Measurements from ENCODE around the gene PBX1. TPM values are rescaled to one million over a fixed set of nuclear protein-coding genes. Genes with fewer than 3 reads are reported as not detected.
A peak's percentile ranks its signal among the peaks of the same experiment; 100 is the strongest.

The PBX1 gene
- total RNA-seq, 4 donors from 2014 or later = 15.2 to 48.6 (median 23.5) TPM

DNA sequence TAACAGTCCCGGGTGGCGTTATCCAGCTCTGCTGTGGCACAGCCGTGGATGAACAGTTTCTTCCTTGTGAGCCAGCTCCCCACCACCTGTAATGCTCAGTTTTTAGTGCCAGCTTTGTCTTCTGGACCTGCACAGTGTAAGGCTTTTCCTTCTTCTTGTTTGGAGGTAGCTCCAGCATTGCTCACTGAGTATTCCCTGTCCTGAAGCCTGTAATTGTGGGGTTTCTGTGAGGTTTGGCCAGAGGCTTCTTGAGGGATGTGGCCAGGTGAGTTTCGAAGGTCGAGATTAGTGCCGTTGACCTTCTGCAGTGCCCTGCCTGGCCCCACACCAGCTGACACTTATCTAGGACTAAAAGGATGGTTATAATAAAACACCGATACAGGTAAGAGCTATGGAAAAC, 75.0 kb downstream of the PBX1 start:
- Histone ChIP-seq H3K27me3 (no peaks in the 10 kb centered on the region), H3K4me3 (no peak overlapping the region), H3K27ac (peak overlapping the region in 1 of 4 donors; percentile 12), H3K36me3 (peaks cover 0 to 31% (median 0%) of the 10 kb centered on the region in 3 donors), H3K9me3 (no peaks in the 10 kb centered on the region), H3K4me1 (peaks cover 0 to 81% (median 26%) of the 10 kb centered on the region in 3 donors)
- 56 to 78% methylated on average over 6 to 7 of the region's 7 CpGs for WGBS, 2 donors
- intact Hi-C loops (cut with DNase I) = no loop called here
- TF ChIP-seq, protein P1, sequence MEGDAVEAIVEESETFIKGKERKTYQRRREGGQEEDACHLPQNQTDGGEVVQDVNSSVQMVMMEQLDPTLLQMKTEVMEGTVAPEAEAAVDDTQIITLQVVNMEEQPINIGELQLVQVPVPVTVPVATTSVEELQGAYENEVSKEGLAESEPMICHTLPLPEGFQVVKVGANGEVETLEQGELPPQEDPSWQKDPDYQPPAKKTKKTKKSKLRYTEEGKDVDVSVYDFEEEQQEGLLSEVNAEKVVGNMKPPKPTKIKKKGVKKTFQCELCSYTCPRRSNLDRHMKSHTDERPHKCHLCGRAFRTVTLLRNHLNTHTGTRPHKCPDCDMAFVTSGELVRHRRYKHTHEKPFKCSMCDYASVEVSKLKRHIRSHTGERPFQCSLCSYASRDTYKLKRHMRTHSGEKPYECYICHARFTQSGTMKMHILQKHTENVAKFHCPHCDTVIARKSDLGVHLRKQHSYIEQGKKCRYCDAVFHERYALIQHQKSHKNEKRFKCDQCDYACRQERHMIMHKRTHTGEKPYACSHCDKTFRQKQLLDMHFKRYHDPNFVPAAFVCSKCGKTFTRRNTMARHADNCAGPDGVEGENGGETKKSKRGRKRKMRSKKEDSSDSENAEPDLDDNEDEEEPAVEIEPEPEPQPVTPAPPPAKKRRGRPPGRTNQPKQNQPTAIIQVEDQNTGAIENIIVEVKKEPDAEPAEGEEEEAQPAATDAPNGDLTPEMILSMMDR (IDR thresholded peaks at IDR 0.05) = no peak
- TF ChIP-seq POLR2A (IDR thresholded peaks at IDR 0.05) = no peak
- no peak for DNase-seq

GRCh38 chr1:164635059-164635802, 76.2 kb downstream of the PBX1 start:
- TF ChIP-seq POLR2A (IDR thresholded peaks at IDR 0.05) = no peak
- TF ChIP-seq, protein P1 (IDR thresholded peaks at IDR 0.05) = no peak
- H3K4me1 ChIP-seq = peaks cover 0 to 80% (median 24%) of the 10 kb centered on the region in 3 donors
- H3K36me3 ChIP-seq = peaks cover 0 to 22% (median 0%) of the 10 kb centered on the region in 3 donors
- no peak for DNase-seq
- peak overlapping the region in 3 of 4 donors; percentile 12 to 75 (median 55) for H3K27ac ChIP-seq
- WGBS, 2 donors = 85% methylated on average over 21 to 22 of the region's 22 CpGs
- H3K4me3 ChIP-seq = no peak overlapping the region
- intact Hi-C loops (cut with DNase I) = no loop called here
- no peaks in the 10 kb centered on the region for H3K9me3 ChIP-seq
- H3K27me3 ChIP-seq = no peaks in the 10 kb centered on the region

- intact Hi-C loops (cut with DNase I) = no loop called here
- DNase-seq = no peak
- no peaks in the 10 kb centered on the region for H3K9me3 ChIP-seq
- H3K27ac ChIP-seq = peak overlapping the region in 3 of 4 donors; percentile 66 to 75 (median 68)
- 61 to 69% methylated on average over 5 of the region's 5 CpGs for WGBS, 2 donors
- H3K36me3 ChIP-seq = peaks cover 0 to 22% (median 0%) of the 10 kb centered on the region in 3 donors
- H3K4me1 ChIP-seq = peaks cover 5 to 80% (median 26%) of the 10 kb centered on the region in 3 donors
- no peak overlapping the region for H3K4me3 ChIP-seq
- no peak for TF ChIP-seq POLR2A (IDR thresholded peaks at IDR 0.05)
- TF ChIP-seq, protein P1 (IDR thresholded peaks at IDR 0.05) = no peak
- no peaks in the 10 kb centered on the region for H3K27me3 ChIP-seq
Observed at GRCh38 chr1:164635803-164636731, 77.1 kb downstream of the PBX1 start.

- Histone ChIP-seq H3K4me1 (peaks cover 11 to 80% (median 30%) of the 10 kb centered on the region in 3 donors), H3K9me3 (no peaks in the 10 kb centered on the region), H3K27ac (peak overlapping the region in 3 of 4 donors; percentile 57 to 68 (median 66)), H3K36me3 (peaks cover 0 to 22% (median 0%) of the 10 kb centered on the region in 3 donors), H3K27me3 (no peaks in the 10 kb centered on the region), H3K4me3 (no peak overlapping the region)
- WGBS, 2 donors = 80 to 85% methylated on average over 3 of the region's 3 CpGs
- no peak for TF ChIP-seq POLR2A (IDR thresholded peaks at IDR 0.05)
- TF ChIP-seq, protein P1 (IDR thresholded peaks at IDR 0.05) = no peak
- intact Hi-C loops (cut with DNase I) = no loop called here
- no peak for DNase-seq
Observed at GRCh38 chr1:164636757-164637156, 77.8 kb downstream of the PBX1 start.

Data from esophagus squamous epithelium (tissue), 5 donors.